GM12878 (cell line): ENCODE measurements around the gene SRRM3. TPM values are rescaled to one million over a fixed set of nuclear protein-coding genes. Genes with fewer than 3 reads are reported as not detected.
"Not testable (repeated sequence)": the region's sequence is repeated elsewhere in the genome, so short reads cannot be mapped to it uniquely, and the experiment has no call there.

Experiments used
- ATAC-seq: fragments of 200-7000 bp; cut with Tn5 transposase; 3 replicates; pipeline ENCODE4 v1.9.1; 2020; ENCODE audit warnings: mild to moderate bottlenecking, moderate library complexity
- BruUV-seq: library from RNA; stranded (reverse); fragments of 400-500 nt; replicated peaks from 2 replicates; lab custom pipeline; 2021; lab: Mats Ljungman, UMichigan
- CTCF ChIA-PET: fragments of 300-600 bp; sonication (Branson Sonifier 250); formaldehyde crosslinking; extraction: SDS; loops from one replicate; lab custom pipeline; 2021; ENCODE audit warnings: inconsistent platforms; lab: Yijun Ruan, JAX
- POLR2A ChIA-PET: fragments of 350-600 bp; formaldehyde crosslinking; extraction: SDS; loops from one replicate; lab custom pipeline; 2021; ENCODE audit warnings: inconsistent platforms; lab: Charles Lee
- RAD21 ChIA-PET: fragments of 300-600 bp; sonication (Branson Sonifier 250); formaldehyde crosslinking; loops from one replicate; lab custom pipeline; 2023; ENCODE audit warnings: antibody characterized with exemption; ENCODE audit not compliant: unreplicated experiment; lab: Charles Lee
- SMC1A ChIA-PET: fragments of 300-600 bp; sonication (Branson Sonifier 250); formaldehyde crosslinking; loops from one replicate; lab custom pipeline; 2023; ENCODE audit not compliant: unreplicated experiment, uncharacterized antibody; lab: Charles Lee
- DNase-seq: peaks from one replicate; pipeline ENCODE4 v3.0.0-alpha.2; 2011; ENCODE audit warnings: low read depth, low spot score
- FAIRE-seq: peaks from 3 replicates; lab custom pipeline; 2011; peaks lifted over from hg19 to GRCh38; lab: Jason Lieb, UNC
- H2AFZ ChIP-seq: 2 replicates; pipeline ENCODE4 v1.6.0; 2011; ENCODE audit warnings: low read depth, low read length, control low read depth; ENCODE audit not compliant: control insufficient read depth
- H3K27ac ChIP-seq: 2 replicates; pipeline ENCODE4 v1.5.1; 2011; ENCODE audit warnings: control low read depth; ENCODE audit not compliant: control insufficient read depth, insufficient read depth
- H3K27me3 ChIP-seq, 2 experiments: replicated peaks in 1 of 2; 2 replicates each; pipeline versions ENCODE4 v1.6.0 to v1.6.1; 2011; ENCODE audit warnings: low read length in 1 of 2; ENCODE audit not compliant: control insufficient read depth in 2 of 2, insufficient read depth in 2 of 2
- H3K36me3 ChIP-seq, 2 experiments: 2 replicates each; pipeline ENCODE4 v1.5.1; 2011; ENCODE audit warnings: low read length in 1 of 2; ENCODE audit not compliant: control insufficient read depth in 2 of 2, insufficient read depth in 2 of 2
- H3K4me1 ChIP-seq: 2 replicates; pipeline ENCODE4 v1.6.1; 2011; ENCODE audit warnings: mild to moderate bottlenecking, low read length, moderate library complexity, mixed read lengths; ENCODE audit not compliant: control insufficient read depth, insufficient read depth
- H3K4me2 ChIP-seq: 2 replicates; pipeline ENCODE4 v1.6.0; 2011; ENCODE audit warnings: control low read depth; ENCODE audit not compliant: control insufficient read depth, insufficient read depth
- H3K4me3 ChIP-seq: fragments of 200-600 bp; sonication (generic); 2 replicates; pipeline ENCODE4 v1.5.1; 2016
- H3K79me2 ChIP-seq: 2 replicates; pipeline ENCODE4 v1.6.0; 2011; ENCODE audit warnings: low read length; ENCODE audit not compliant: control insufficient read depth, insufficient read depth
- H3K9ac ChIP-seq: 2 replicates; pipeline ENCODE4 v1.8.0; 2011; ENCODE audit warnings: low read length, control low read depth, mixed read lengths; ENCODE audit not compliant: control insufficient read depth, insufficient read depth
- H3K9me3 ChIP-seq: replicated peaks from 3 replicates; pipeline ENCODE4 v1.5.1; 2011; ENCODE audit warnings: mild to moderate bottlenecking, low read length; ENCODE audit not compliant: control insufficient read depth, insufficient read depth
- H4K20me1 ChIP-seq: 2 replicates; pipeline ENCODE4 v1.6.0; 2011; ENCODE audit not compliant: control insufficient read depth, insufficient read depth
- ATF2 ChIP-seq: IDR thresholded peaks from 2 replicates; pipeline ENCODE4 v1.6.1; 2012; ENCODE audit warnings: low read length, inconsistent platforms
- BMI1 ChIP-seq: fragments of 450-650 bp; IDR thresholded peaks from 2 replicates; pipeline ENCODE4 v1.6.1; 2016; ENCODE audit warnings: mild to moderate bottlenecking, moderate library complexity, borderline replicate concordance
- EP300 ChIP-seq, 2 experiments: fragments of 150-350 bp in 1 of 2; IDR thresholded peaks; 2 replicates each; pipeline ENCODE4 v1.6.1; 2011 to 2012; ENCODE audit warnings: low read depth in 2 of 2, low read length in 2 of 2, borderline replicate concordance in 1 of 2, improper control_type of control experiment in 1 of 2, inconsistent platforms in 1 of 2; ENCODE audit not compliant: control insufficient read depth in 1 of 2
- ZBED1 ChIP-seq: IDR thresholded peaks from 2 replicates; pipeline ENCODE4 v1.6.1; 2016; ENCODE audit warnings: borderline replicate concordance
- ZSCAN29 ChIP-seq: fragments of 450-650 bp; IDR thresholded peaks from 2 replicates; pipeline ENCODE4 v1.6.1; 2017; ENCODE audit warnings: mild to moderate bottlenecking, moderate library complexity
- WGBS: methylation state at CpG from one replicate; pipeline ENCODE4 v1.1.6; 2016; ENCODE audit warnings: low lambda C conversion rate; ENCODE audit not compliant: insufficient replicate concordance, insufficient coverage; ENCODE audit errors: missing lambda C conversion rate; 5-methylcytosine and 5-hydroxymethylcytosine counted together
- in situ Hi-C: fragments of 300-500 bp; cut with MboI; formaldehyde crosslinking; loops from 9 replicates; pipeline ENCODE4 v1.14.3; 2018; ENCODE audit warnings: mixed read lengths
- intact Hi-C: fragments of 100-400 bp; cut with micrococcal nuclease; formaldehyde crosslinking; loops from one replicate; pipeline ENCODE4 v1.14.2; 2022; ENCODE audit not compliant: unreplicated experiment
- polyA plus RNA-seq, 11 experiments: library from polyadenylated mRNA; depleted of rRNA in 4 of 11; unstranded in 6 of 11; stranded (reverse) in 5 of 11; fragments of >200 nt; fragmentation: Nextera tagmentation in 4 of 11; fragmentation: Illumina TruSeq in 1 of 11; extraction: Ambion mirVana in 4 of 11; extraction: Trizol in 1 of 11; gene quantifications; 1 replicate in 1 of 11; 2 replicates in 10 of 11; pipeline versions ENCODE4 v1.2.1 to v1.2.3, GENCODE V29; 2011 to 2016; ENCODE audit warnings: inconsistent platforms in 2 of 11, missing spikeins in 2 of 11, low read depth in 1 of 11
- total RNA-seq, 4 experiments: library from RNA; depleted of rRNA in 3 of 4; stranded (reverse); fragments of >200 nt in 3 of 4; fragmentation: Illumina TruSeq in 1 of 4; extraction: Trizol in 1 of 4; gene quantifications; 2 replicates each; pipeline versions ENCODE4 v1.2.1 to v1.2.3, GENCODE V29; 2013 to 2021
- TF ChIP-seq, protein P1 (sequence below): IDR thresholded peaks from 2 replicates; pipeline ENCODE4 v1.6.1; 2012; ENCODE audit warnings: improper control_type of control experiment, low read depth, low read length; ENCODE audit not compliant: insufficient replicate concordance
- TF ChIP-seq, protein P2 (sequence below): IDR thresholded peaks from 2 replicates; pipeline ENCODE4 v1.6.1; 2011; ENCODE audit warnings: borderline replicate concordance, low read depth, mild to moderate bottlenecking, moderate library complexity, mixed read lengths, low read length; ENCODE audit not compliant: insufficient read depth; ENCODE audit errors: extremely low read length

Gene SRRM3
- total and polyA plus RNA-seq, 10 of the 15 experiments (the other 5 are each of a cell fraction or from before 2014, with no cell fraction given), result 0.03 to 0.15 (median 0.05) TPM; not detected in 6

DNA sequence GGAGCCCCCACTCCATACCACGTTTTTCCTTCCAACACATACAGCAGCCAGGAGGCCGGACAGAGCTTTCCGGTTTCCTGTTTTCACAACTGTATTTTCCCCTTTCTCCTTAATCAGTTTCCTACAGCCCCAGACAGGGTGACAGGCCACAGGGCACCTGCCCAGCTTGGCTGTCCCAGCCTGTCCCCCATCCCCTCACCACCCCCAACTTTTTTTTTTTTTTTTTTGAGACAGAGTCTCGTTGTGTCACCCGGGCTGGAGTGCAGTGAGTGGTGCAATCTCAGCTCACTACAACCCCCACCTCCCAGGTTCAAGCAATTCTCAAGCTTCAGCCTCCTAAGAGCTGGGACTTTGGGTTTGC, 90.5 kb downstream of the SRRM3 start:
- DNase-seq (no peak), FAIRE-seq (no peak), ATAC-seq (peak; percentile 2; the same call in 2 of the 3 replicates)
- intact Hi-C loops, result no loop called here
- in situ Hi-C loops, result no loop called here
- no peak overlapping the region for H3K9ac ChIP-seq
- BruUV-seq, result no TSS peak
- ChIA-PET SMC1A (interaction anchor here (0.6 to 3.0 kb wide), 7 partner anchors 9 to 114 kb away, joined by 3 to 34 read pairs (median 4); partner anchors contain the start of gene HSPB1), POLR2A (interaction anchor here (0.5 to 2.1 kb wide), 6 partner anchors 10 to 26 kb away, joined by 3 to 12 read pairs (median 4); partner anchors contain the start of gene HSPB1), RAD21 (interaction anchor here (0.7 to 3.1 kb wide), 5 partner anchors 10 to 120 kb away, joined by 3 to 86 read pairs (median 5); partner anchors contain the start of gene HSPB1), CTCF (interaction anchor here (0.8 to 12.9 kb wide), 10 partner anchors 11 to 272 kb away, joined by 3 to 229 read pairs (median 8); partner anchors contain the start of genes HSPB1 and YWHAG)
- H3K36me3 ChIP-seq, result no peaks in the 10 kb centered on the region
- no peaks in the 10 kb centered on the region for H3K79me2 ChIP-seq
- no peaks in the 10 kb centered on the region for H3K9me3 ChIP-seq
- peaks cover 6% of the 10 kb centered on the region for H3K4me1 ChIP-seq
- no peaks in the 10 kb centered on the region for H3K27me3 ChIP-seq
- 0% methylated on average over 5 of the region's 5 CpGs for WGBS
- no peaks in the 10 kb centered on the region for H4K20me1 ChIP-seq
- no peak overlapping the region for H3K4me3 ChIP-seq
- peak overlapping the region; percentile 77 for H2AFZ ChIP-seq
- peak overlapping the region; percentile 13; the same call in 1 of the 2 replicates for H3K27ac ChIP-seq
- TF ChIP-seq, protein P1, sequence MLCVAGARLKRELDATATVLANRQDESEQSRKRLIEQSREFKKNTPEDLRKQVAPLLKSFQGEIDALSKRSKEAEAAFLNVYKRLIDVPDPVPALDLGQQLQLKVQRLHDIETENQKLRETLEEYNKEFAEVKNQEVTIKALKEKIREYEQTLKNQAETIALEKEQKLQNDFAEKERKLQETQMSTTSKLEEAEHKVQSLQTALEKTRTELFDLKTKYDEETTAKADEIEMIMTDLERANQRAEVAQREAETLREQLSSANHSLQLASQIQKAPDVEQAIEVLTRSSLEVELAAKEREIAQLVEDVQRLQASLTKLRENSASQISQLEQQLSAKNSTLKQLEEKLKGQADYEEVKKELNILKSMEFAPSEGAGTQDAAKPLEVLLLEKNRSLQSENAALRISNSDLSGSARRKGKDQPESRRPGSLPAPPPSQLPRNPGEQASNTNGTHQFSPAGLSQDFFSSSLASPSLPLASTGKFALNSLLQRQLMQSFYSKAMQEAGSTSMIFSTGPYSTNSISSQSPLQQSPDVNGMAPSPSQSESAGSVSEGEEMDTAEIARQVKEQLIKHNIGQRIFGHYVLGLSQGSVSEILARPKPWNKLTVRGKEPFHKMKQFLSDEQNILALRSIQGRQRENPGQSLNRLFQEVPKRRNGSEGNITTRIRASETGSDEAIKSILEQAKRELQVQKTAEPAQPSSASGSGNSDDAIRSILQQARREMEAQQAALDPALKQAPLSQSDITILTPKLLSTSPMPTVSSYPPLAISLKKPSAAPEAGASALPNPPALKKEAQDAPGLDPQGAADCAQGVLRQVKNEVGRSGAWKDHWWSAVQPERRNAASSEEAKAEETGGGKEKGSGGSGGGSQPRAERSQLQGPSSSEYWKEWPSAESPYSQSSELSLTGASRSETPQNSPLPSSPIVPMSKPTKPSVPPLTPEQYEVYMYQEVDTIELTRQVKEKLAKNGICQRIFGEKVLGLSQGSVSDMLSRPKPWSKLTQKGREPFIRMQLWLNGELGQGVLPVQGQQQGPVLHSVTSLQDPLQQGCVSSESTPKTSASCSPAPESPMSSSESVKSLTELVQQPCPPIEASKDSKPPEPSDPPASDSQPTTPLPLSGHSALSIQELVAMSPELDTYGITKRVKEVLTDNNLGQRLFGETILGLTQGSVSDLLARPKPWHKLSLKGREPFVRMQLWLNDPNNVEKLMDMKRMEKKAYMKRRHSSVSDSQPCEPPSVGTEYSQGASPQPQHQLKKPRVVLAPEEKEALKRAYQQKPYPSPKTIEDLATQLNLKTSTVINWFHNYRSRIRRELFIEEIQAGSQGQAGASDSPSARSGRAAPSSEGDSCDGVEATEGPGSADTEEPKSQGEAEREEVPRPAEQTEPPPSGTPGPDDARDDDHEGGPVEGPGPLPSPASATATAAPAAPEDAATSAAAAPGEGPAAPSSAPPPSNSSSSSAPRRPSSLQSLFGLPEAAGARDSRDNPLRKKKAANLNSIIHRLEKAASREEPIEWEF, result no peak
- TF ChIP-seq EP300 (IDR thresholded peaks at IDR 0.05; ENCODE audit: borderline replicate concordance in 1 of 2, control insufficient read depth in 1 of 2, low read depth in 2 of 2, low read length in 2 of 2) (no peak), BMI1 (no peak), ZBED1 (no peak), ATF2 (no peak), ZSCAN29 (no peak)
- TF ChIP-seq, protein P2, sequence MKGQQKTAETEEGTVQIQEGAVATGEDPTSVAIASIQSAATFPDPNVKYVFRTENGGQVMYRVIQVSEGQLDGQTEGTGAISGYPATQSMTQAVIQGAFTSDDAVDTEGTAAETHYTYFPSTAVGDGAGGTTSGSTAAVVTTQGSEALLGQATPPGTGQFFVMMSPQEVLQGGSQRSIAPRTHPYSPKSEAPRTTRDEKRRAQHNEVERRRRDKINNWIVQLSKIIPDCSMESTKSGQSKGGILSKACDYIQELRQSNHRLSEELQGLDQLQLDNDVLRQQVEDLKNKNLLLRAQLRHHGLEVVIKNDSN, result no peak
- H3K4me2 ChIP-seq, result peak overlapping the region; percentile 14; the same call in 1 of the 2 replicates

DNA sequence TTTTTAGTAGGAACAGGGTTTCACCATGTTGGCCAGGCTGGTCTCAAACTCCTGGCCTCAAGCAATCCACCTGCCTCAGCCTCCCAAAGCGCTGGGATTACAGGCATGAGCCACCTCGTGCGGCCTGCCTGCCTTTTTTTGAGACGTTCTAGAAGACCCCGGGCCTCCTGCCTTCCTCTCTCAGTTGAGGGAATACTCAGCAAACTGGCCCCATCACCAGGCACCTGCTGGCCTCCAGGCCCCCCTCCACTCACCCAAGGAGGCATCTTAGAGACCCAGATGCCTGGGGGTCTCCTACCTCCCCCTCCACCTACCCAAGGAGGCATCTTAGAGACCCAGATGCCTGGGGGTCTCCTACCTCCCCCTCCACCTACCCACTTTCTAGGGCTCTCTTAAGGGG, 91.2 kb downstream of the SRRM3 start:
- H3K36me3 ChIP-seq, DNase-seq, H3K9me3 ChIP-seq, H3K4me3 ChIP-seq, H3K79me2 ChIP-seq, H3K4me2 ChIP-seq, ATAC-seq, H4K20me1 ChIP-seq, intact Hi-C loops, BruUV-seq, H3K27me3 ChIP-seq, H3K4me1 ChIP-seq, H2AFZ ChIP-seq, in situ Hi-C loops, H3K27ac ChIP-seq, FAIRE-seq, H3K9ac ChIP-seq: not testable (repeated sequence)
- RAD21 ChIA-PET, result interaction anchor here (0.9 to 3.1 kb wide), 3 partner anchors 10 to 119 kb away, joined by 3 to 86 read pairs (median 11); partner anchors contain the start of gene HSPB1
- POLR2A ChIA-PET, result interaction anchor here (0.5 to 2.1 kb wide), 3 partner anchors 9 to 25 kb away, joined by 3 to 12 read pairs (median 4); partner anchors contain the start of gene HSPB1
- SMC1A ChIA-PET, result interaction anchor here (0.8 to 3.0 kb wide), 6 partner anchors 11 to 115 kb away, joined by 3 to 34 read pairs (median 10); no protein-coding TSS in a partner anchor
- 64% methylated on average over 5 of the region's 5 CpGs for WGBS
- CTCF ChIA-PET, result interaction anchor here (0.8 to 12.9 kb wide), 7 partner anchors 10 to 272 kb away, joined by 3 to 229 read pairs (median 10); partner anchors contain the start of genes HSPB1 and YWHAG
